GM12864 (cell line): Measurements from ENCODE around the gene GRPR.
A peak's percentile ranks its signal among the peaks of the same experiment; 100 is the strongest.

Experiments used
- DNase-seq: peaks from one replicate; pipeline ENCODE4 v3.0.0-alpha.2; 2011; ENCODE audit warnings: low read depth
- H3K4me3 ChIP-seq: 2 replicates; pipeline ENCODE4 v1.5.1; 2011; ENCODE audit warnings: mild to moderate bottlenecking, low read depth, low read length, control low read depth
- CTCF ChIP-seq: IDR thresholded peaks from 2 replicates; pipeline ENCODE4 v1.5.1; 2011; ENCODE audit warnings: low read depth, mild to moderate bottlenecking, moderate library complexity, low read length, control low read depth, inconsistent platforms; ENCODE audit errors: missing control alignments

GRPR gene

GRCh38 chrX:16134936-16135335 is 11.6 kb downstream of the GRPR start:
- no peak for TF ChIP-seq CTCF
- H3K4me3 ChIP-seq: no peak overlapping the region
- no peak for DNase-seq

GRCh38 chrX:16136080-16136479 is 12.7 kb downstream of the GRPR start:
- no peak for DNase-seq
- no peak overlapping the region for H3K4me3 ChIP-seq
- no peak for TF ChIP-seq CTCF

GRCh38 chrX:16137416-16138107 is 14.2 kb downstream of the GRPR start:
- no peak overlapping the region for H3K4me3 ChIP-seq
- no peak for DNase-seq
- no peak for TF ChIP-seq CTCF

GRCh38 chrX:16138108-16138427 is 14.7 kb downstream of the GRPR start:
- H3K4me3 ChIP-seq: no peak overlapping the region
- no peak for DNase-seq
- TF ChIP-seq CTCF: peak; percentile 49

- TF ChIP-seq CTCF: no peak
- DNase-seq: no peak
- no peak overlapping the region for H3K4me3 ChIP-seq
Observed at GRCh38 chrX:16140448-16140847, 17.1 kb downstream of the GRPR start.

GRCh38 chrX:16140983-16141382 is 17.6 kb downstream of the GRPR start:
- no peak overlapping the region for H3K4me3 ChIP-seq
- no peak for TF ChIP-seq CTCF
- DNase-seq: no peak
